ENCODE results near the gene RPL38.
A peak's percentile ranks its signal among the peaks of the same experiment; 100 is the strongest.

The RPL38 gene

DNA sequence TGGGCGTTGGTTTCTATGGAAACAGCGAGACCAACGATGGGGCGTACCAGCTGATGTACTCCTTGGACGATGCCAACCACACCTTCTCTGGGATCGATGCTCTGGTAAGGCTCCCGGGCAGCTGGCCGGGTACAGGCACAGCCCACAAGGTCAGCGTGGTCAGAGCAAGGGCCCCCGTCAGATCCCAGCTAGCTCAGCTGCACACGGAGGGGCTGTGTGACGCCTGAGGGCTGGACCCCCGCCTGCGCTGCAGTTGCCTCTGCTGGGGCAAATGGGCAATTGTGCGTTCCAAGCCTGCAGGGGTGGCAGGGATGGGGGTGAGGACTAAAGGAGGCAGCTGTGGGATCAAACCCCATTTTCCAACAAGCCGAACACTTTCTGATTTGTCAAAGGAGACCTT is 27.4 kb downstream of the RPL38 start:
- no peak for DNase-seq

DNA sequence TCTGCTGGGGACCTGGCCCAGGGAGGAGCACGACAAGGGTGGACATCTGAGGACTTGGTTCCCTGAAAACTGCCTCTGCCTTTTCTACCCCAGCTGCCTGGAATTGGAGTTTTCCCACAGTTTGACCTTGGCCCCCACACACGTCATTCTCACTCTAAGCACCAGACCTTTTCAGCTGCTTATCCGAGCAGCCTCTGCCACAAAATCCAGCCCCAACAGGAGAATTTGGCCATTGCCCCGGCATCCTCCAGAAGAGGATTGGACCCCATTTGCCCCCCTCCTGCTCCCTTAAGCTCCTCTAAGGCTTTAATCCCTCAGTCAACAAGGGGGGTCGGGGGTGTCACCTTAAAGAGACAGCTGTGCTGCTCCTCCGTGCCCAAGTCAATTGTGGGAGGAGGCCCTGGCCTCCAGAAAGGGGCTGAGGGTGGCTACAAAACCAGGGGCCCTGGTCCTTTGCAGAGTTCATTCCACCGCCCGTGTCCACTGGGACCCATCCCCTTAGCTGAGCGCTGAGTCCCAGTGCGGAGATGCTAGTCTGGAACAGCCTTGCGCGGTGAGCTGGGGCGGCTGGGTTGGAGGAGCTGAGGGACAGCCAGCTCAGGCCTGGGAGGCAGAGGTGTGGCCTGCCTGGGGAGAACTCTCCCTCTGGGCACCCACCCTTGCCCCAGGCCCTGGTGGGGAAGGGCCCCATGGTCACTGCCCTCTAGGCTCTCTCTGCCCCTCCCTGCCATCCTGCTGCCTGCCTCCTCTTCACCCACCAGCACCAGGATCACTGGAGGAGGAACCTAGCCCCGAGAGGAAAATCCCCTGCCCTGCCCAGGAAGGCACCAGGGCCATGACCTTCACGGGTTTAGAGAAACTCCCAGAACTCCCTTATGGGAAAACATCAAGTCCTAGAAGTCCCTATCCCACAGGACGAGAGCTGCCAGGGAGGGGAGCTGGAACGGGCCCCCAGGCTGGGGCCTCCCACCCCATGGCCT is 28.7 kb downstream of the RPL38 start:
- no peak for DNase-seq

DNA sequence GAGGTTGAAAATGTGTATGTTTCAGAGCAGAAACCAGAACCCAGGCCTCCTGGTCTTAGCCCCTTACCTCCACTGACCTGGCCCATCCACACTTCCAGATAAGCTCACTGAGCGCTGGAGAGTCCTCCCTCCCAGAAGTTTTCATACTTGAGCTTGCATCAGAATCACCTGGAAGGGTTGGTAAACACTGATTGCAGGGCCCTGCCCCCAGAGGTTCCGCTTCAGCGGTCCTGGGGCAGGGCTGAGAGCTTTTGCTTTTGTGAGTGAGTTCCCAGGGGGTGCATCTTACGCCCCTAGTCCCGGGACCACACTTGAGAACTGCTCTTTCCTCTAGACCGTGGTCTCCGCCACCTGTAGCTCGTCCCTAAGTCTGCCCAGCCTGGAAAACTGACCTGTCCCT is 30.5 kb downstream of the RPL38 start:
- no peak for DNase-seq

DNA sequence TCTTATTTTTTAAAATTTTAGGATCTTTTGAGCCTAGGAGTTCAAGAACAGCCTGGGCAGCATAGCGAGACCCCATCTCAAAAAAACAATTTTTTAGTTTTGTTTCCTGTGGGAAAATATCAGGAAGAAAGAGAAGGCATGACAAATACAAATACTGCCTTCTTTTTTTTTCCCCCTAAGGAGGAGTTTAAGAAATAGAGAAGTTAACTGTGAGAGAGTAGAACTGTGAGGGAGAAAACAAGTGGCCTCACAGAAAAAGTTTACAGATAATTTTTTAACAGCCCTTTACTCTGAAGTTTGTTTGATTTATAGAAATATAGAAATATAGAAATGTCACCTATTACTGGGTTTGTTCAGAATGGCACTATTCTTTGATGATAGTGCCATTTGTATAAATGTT is 31.0 kb downstream of the RPL38 start:
- no peak for DNase-seq

DNA sequence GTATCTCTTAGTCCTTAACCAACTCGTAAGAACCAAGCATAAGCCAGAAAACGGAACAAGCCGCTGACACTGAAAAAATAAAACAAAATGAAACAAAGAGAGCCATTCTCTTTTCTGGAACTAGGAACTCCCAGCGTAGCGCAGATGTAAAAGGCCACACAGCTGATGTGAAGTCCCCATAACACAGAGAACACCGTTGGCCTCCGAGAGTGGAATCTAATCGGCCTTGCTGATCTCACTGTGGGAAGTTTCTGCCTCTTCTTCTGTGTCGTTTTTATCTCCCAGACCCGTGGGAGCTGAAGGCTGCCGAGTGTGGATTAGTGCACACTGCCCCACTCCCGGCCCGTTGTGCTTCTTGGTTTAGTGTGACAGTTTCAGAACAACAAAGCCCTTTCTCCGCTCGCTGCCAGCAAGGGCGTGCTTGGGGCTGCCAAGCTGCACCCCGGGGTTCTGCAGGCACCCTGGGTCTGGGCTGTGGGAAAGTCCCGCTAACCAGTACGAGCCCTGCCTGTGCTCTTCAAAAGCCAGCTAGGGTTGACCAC is 31.6 kb downstream of the RPL38 start:
- peak; percentile 13 for DNase-seq

DNA sequence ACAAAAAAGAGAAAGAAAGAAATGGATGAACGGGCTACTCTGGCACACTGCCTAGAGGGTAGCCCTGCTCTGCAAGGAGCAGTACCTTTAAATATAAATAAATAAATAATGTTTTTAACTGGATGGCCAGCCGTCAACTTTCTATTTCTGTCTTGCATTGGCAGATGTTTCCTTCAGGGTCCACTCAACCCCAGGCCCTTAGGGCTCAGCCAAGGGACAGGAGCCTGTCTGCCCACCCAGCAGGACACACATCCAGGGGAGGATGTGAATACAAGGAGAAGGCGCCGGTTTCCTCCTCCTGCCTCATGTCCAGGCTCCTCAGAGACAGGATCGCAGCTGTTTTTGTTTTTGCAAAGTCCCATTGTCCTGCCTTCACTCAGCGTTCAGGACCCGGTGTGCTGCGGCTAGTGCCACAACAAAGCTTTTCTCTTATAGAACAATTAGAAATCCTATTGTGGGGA is 32.5 kb downstream of the RPL38 start:
- no peak for DNase-seq

DNA sequence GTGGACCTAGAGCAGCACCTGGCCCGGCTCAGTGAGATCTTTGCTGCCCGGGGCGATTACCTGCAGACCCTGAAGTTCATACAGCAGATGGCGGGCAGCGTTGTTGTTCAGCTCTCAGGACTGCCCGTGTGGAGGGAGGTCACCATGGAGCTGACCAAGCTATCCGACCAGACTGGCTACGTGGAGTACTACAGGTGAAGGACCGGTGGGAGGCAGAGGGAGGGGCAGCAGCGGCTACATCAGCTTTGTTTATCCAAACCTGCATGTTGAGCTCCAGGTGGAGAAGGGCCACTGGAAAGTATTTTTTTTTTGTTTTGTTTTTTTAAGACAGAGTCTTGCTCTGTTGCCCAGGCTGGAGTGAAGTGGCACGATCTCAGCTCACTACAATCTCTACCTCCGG is 33.8 kb downstream of the RPL38 start:
- DNase-seq, result no peak

DNA sequence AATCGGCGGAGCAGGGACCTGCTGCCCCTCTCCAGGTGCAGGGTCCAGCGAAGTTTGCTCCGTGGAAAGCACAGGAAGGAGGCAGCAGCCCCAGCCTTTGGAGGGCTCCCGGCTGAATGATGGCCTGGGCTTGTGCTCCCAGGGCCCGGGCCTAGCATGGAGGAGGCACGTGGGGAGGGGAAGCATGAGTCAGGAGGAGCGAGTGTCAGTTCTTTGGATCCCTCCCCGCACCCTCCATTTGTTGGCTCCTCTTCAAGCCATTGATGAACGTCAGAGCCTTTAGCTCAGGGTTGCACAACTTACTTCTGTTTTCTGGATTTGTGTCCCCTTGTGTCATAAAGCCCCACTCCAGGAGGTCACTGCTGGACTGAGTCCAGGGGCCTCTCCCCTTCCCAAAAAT is 35.7 kb downstream of the RPL38 start:
- no peak for DNase-seq

DNA sequence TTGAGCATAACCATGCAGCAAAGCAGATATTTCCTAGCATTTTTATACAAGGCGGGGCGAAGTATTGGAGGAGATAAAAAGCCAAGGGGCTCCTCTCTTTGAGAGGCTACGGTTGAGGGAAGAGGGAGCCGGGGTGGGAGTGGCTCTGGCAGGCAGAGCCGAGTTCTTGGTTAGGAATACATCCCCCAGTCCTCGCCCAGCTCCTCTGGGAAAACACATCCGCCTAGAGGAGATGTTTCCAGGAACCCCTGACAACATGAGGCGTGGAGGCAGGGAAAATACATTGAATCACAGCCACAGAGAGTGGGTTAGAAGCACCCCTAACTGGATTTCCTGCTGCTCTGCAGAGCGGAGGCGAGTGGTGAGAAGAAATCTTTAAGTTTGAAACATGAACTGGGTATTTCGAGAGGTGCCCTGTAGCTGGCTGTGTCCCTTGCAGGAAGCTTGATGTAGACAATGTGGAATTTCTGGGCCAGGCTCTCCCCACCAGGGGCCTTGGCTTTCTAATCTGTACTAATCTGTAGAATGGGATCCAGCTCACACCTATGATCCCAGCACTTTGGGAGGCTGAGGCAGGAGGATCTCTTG is 37.2 kb downstream of the RPL38 start:
- no peak for DNase-seq

DNA sequence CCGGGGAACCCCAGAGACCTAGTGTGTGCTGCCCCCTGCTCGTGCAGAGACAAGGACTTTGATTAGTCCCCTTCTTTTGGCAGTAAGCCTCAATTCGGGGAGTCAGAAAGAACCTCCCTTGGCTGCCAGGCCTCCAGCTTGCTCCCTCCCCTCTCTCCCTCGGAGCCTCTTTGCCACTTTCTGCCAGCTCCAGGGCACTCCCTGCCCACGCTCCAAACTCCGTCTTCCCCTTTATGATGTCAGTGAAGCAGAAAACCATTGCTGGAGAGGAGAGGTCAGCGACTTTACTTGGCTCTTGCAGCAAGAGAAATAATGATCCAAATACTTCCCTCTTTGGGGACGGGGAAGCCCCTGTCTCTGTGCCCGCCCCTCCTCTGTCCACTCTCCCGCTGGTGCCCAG is 38.0 kb downstream of the RPL38 start:
- no peak for DNase-seq

DNA sequence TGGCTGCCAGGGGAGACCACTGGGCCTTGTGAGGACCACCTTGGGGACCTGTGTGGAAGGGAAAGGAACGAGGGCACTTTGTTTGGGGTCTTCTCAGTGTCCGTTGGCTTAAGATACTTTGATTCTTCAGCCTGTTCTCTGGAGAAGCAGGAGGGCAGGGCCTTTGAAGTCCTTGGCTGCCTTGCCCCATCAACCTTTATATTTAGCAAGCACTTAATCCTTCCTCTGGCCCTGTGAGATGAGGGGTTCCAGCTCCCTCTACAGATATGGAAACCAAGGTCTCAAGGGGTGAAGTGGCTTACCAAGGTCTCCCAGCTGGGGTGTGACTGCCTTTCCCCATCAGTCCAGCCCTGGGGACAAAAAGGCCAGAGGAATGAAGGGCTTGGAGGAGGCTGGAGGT is 38.4 kb downstream of the RPL38 start:
- DNase-seq, result no peak

DNA sequence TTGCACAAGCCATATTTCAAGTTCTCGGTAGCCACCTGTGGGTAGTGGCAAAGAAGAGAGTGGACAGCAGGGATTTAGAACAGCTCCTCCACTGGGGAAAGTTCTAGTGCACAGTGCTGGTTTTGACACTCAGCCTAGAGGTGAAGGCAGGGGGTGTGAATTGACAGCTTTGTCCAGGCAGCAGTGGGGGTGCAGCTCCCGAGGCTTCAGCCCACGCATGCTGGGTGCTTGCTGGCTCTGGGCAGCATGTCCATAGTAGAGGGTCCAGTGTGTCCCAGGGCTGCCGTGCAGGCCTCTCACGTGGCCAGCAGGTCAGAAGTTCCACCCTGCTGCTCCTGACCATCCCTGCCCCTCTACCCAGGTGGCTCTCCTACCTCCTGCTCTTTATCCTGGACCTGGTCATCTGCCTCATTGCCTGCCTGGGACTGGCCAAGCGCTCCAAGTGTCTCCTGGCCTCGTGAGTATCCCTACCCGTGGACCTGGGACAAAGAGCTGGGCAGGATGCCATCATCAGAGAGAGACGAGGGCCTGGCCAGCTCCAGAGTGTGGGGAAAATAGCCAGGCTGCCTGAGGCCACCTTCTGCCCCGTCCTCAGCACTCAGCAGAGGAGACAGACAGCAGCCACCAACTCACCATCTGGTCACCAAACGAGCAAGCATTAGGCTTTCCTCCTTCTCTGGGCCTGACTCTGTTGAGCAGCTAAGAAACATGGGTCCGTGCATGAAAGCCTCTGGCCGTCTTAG is 39.7 kb downstream of the RPL38 start:
- DNase-seq, result no peak

DNA sequence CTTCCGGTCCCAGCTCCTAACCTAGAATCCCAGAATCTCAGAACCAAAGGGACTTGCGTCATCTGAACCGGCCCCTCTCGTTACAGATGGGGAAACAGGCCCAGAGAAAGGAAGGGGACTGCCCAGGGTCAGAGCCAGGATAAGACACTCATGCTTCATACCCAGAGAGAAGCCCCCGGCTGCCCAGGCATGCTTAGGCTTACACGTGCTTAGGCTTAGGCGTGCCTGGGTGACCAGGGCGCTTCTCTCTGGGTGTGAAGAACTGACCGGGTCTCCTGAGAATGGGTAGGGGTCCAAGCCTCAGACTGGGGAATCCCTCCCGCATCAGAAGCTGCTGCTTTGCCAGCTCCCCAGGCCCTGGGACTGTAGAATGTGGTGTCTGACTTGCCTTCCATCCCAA is 40.6 kb downstream of the RPL38 start:
- no peak for DNase-seq

DNA sequence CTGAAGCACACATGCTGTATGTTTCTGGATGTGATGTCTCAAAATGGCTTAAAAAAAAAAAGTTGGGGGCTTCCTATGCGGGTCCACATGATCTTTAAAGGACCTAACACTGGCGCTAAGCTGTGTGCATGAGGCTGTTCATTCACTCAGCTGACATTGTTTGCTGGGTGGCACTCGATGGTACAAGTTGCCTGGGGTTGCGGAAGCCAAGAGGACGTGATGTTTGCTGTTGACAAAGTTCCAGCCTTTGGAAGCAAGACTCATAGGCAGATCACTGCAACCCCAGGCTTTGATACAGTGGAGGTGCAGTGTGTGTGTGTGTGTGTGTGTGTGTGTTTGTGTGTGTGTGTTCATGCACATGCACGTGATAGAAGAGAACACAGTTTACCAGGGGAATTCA is 41.1 kb downstream of the RPL38 start:
- DNase-seq, result no peak

DNA sequence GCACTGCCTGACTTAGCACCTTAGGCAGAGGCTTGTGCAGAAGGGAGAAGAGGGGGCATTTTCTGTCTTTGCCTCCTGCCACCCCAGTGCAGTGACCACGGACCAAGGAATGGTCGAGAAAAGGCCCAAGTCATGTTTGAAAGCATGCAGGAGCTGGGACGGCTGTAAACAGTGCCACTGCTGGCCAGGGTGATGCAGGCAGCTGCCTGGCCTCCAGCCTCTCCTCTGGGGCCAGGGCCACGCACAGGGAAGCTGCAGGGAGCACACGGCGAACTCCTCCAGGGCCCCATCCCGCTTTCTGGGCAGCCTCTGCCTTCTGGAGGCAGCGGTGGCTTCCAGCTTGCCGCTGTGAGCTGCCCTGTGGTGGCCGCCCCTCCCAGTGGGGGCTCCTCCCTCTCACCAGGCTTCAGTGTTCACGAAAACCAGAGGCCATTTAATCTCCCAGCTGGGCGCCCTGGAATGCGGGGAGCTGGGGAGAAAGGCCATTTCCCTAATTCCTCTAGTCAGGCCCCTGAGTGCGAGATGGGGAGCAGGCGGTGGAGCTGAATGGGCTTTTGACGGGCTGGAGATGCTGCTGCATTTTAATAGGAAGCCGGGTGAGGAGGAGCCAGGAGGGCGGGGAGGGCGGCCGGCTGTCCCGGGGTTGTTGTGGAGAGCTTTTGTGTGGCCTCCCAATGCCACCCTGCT is 41.8 kb downstream of the RPL38 start:
- DNase-seq, result no peak

DNA sequence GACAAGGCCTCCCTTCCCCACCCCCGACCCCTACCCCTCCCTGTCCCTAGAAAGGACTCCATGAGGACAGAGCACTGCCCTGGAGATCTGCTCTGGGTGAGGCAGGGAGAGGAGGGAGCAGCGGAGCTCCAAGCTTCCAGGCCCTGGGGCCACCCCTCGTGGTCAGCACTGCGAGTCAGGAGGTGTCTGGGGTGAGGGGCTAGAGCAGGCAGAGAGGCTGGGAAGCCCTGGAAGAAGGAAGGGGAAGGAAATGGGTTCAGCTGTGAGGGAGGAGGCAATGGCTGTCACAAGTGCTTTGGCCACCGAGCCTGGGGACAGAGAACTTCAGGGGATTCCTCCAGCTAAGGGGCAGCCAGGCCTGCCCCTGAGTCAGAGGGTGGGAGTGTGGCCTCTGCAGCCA is 42.4 kb downstream of the RPL38 start:
- DNase-seq, result no peak

DNA sequence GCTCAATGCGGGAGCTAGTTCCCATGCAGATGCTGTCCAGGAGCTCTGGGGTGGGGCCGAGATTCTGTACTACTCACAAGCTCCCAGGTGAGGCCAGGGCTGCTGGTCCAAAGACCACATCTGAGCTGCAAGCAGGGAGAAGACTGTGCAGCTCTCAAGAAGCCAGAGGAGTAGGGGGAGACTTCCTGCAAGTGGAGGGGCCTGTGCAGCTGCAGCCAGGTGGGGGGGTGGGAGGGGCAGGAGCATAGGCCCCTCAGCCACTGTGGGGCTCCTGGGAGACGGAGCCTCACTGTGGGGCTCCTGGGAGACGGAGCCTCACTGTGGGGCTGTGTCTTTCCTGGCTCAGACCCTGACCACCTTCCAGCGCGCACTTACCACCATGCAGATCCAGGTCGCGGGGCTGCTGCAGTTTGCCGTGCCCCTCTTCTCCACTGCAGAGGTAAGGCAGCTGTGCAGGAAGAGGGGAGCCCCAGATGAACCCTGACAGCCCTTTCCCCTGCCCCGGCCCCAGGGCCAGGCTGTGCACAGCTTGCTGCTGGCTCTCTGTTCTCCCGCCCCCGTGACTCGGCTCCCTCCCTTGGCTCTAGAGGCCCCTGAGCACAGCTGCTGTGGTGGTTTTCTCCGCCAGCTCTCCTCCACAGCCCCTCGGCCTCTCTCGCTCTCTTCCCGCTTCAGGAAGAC is 46.3 kb downstream of the RPL38 start:
- DNase-seq, result no peak

DNA sequence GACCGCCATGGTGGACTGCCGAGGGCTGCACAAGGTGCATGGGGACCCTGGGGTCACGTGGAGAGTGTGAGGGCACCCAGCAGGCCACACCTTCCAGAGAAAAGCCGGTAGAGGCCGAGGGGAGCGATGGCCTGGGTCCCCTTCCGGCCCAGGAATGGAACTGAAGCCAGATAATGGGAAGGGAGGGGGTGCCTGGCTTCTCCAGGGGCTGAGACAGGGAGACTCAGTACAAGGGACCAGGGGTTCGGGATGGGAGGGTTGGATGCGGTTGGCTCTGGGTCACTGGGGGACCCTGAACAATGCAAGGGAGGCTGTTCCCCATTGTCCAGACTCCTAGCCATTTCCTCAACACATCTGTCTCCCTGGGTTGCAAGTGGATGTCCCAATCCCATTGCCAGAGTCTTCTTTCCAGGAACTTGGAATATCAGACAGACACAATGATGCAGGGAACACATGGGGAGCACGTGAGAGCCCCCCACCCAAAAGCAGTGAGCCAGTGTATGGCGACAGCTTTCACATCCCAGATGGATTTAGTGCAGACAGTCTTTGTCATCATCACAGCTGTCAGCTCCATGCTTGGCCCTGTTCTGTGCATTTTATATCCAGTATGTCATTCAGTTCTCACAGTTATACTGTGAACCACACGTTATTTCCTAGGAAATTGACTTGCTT is 47.0 kb downstream of the RPL38 start:
- DNase-seq, result no peak

DNA sequence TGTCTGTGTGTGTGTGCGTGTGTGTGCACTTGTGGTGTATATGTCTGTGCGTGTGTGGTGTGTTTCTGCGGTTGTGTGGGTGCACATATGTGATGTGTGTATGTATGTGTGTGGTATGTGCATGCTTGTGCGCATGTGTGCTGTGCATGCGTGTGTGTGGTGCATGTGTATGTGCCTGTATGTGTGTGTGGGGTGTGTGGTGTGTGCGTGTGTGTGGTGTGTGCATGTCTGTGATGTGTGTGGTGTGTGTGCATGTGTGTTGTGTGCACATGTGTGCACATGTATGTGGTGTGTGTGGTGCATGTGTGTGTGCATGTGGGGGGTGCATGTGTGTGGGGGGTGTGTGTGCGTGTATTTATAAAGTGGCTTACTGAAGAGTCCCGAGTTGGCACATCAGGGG is 47.6 kb downstream of the RPL38 start:
- DNase-seq, result no peak

DNA sequence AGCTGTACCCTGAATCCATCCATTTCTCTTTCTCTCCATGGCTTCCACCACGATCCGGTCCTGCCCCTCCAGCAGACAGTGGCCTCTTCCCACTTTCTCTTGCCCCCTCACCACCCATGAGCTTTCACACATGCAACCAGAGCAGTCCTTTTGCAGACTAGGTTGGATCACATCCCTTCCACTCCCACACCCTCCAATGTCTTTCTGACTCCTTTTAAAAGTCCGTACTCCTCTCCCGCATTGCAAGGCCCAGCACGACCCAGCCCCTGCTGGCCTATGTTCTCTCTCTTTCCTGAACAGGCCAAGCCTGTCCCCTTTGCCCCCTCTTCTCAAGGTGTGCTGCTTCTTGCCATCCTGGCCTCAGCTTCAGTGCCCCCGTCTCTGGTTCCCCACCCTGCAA is 48.1 kb downstream of the RPL38 start:
- no peak for DNase-seq

DNA sequence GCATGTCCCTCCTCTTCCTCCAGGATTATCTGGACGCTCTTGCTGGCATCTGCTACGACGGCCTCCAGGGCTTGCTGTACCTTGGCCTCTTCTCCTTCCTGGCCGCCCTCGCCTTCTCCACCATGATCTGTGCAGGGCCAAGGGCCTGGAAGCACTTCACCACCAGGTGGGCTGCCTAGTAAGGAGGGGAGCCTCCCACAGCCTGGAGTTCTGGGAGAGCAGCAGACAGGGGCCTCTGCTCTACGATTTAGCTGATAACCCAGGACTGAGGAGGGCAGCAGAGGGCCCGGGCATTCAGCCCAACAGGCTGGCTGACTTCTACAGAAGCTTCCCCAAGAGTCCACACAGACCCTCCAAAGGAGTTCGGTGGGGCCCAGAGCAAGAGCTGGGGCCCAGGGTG is 48.7 kb downstream of the RPL38 start:
- DNase-seq, result peak; percentile 5

DNA sequence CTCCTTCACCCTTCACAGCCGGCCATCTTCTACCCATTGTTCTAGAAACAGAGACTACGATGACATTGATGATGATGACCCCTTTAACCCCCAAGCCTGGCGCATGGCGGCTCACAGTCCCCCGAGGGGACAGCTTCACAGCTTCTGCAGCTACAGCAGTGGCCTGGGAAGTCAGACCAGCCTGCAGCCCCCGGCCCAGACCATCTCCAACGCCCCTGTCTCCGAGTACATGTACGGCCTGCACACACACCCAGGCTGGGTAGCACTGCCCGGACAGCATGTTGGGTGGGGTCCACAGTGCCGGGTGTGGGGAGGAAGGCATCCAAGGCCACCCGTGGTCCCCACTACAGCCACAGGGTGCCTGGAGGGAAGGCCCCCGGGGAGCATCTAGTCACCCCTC is 49.6 kb downstream of the RPL38 start:
- DNase-seq, result no peak

Measured in hematopoietic multipotent progenitor cell treated with erythropoietin and hydrocortisone succinate and interleukin-3 and kit ligand, for 8 days (in vitro differentiated cells).